ENCODE data around the gene C14orf119. TPM values are rescaled to one million over a fixed set of nuclear protein-coding genes. Genes with fewer than 3 reads are reported as not detected.

C14orf119 gene
- 25.2 and 42.1 TPM in 2 replicates for total RNA-seq (2011; cell fraction: chromatin; rRNA removed; ENCODE audit: low replicate concordance)
- 42.1 and 47.4 TPM in 2 replicates for total RNA-seq (2011; cell fraction: nucleolus; rRNA removed)
- total RNA-seq (2011; cell fraction: nucleoplasm; rRNA removed), result 29.2 and 32.1 TPM in 2 replicates
- total RNA-seq (2014; rRNA removed), result 36.7 and 38.1 TPM in 2 replicates
- 61.2 and 68.8 TPM in 2 replicates for total RNA-seq (2014; rRNA removed; fragmentation: Illumina TruSeq; extraction: Trizol)
- total RNA-seq (2015; rRNA removed; fragmentation: Illumina TruSeq; extraction: Trizol), result 44.1 and 44.7 TPM in 2 replicates
- 46.0 and 47.6 TPM in 2 replicates for total RNA-seq (2021)
- 82.0 and 84.8 TPM in 2 replicates for polyA plus RNA-seq (2011; rRNA removed)
- polyA plus RNA-seq (2011; cell fraction: cytosol; rRNA removed), result 79.2 and 90.6 TPM in 2 replicates
- polyA plus RNA-seq (2011; cell fraction: nucleus; rRNA removed), result 90.4 and 124 TPM in 2 replicates
- 41.6 and 66.7 TPM in 2 replicates for polyA plus RNA-seq (2012)
- 37.9 and 39.3 TPM in 2 replicates for polyA plus RNA-seq (2014; fragmentation: Illumina TruSeq; extraction: Trizol)
- polyA plus RNA-seq (2014; fragmentation: Nextera tagmentation; extraction: Ambion mirVana), result 100 to 1,000 TPM; 249 to 251 TPM
- 48.5 and 51.8 TPM in 2 replicates for polyA plus RNA-seq (2014; rRNA removed)
- polyA minus RNA-seq (2011; rRNA and poly(A)+ RNA removed), result 61.4 and 78.9 TPM in 2 replicates
- 13.7 and 28.6 TPM in 2 replicates for polyA minus RNA-seq (2011; cell fraction: cytosol; rRNA and poly(A)+ RNA removed)
- polyA minus RNA-seq (2011; cell fraction: nucleus; rRNA and poly(A)+ RNA removed), result 7.8 and 20.5 TPM in 2 replicates
- percentile 87 among the genes with signal in this experiment for Bru-seq, nascent RNA
- BruChase-seq, experiment 1, labeled RNA remaining after a 2-hour chase, result percentile 80 among the genes with signal in this experiment
- percentile 82 among the genes with signal in this experiment for BruChase-seq, experiment 2, labeled RNA remaining after a 6-hour chase
- long read RNA-seq, experiment 1, transcript C14orf119-201 (2 exons, 3,660 nt), result major isoform, 110 of 193 reads
- long read RNA-seq, experiment 1, partial matches to known transcripts, result 0 of 193 reads
- long read RNA-seq, experiment 1, other reads (novel, unspliced or antisense), result 81 of 193 reads
- long read RNA-seq, experiment 2, transcript C14orf119-201 (2 exons, 3,660 nt), result major isoform, 65 of 91 reads
- long read RNA-seq, experiment 2, partial matches to known transcripts, result 3 of 91 reads
- long read RNA-seq, experiment 2, other reads (novel, unspliced or antisense), result 22 of 91 reads
- long read RNA-seq, experiment 3, transcript C14orf119-201 (2 exons, 3,660 nt), result major isoform, 69 of 78 reads
- long read RNA-seq, experiment 3, partial matches to known transcripts, result 2 of 78 reads
- long read RNA-seq, experiment 3, other reads (novel, unspliced or antisense), result 7 of 78 reads

GRCh38 chr14:23095196-23096108 is at the start of gene C14orf119:
Gene C14orf119, plus strand, starts transcription at chr14:23095505. Its CDS starts 2,154 bp downstream, at chr14:23097659.
- Histone ChIP-seq H3K4me1 (replicated peaks in 1 of 2; ENCODE audit: control insufficient read depth in 2 of 2, insufficient read depth in 2 of 2, low read length in 2 of 2) (peaks cover 8 to 29% of the 10 kb centered on the region in 2 experiments; a peak in 4 of 5 replicates), H3K27ac (ENCODE audit: extremely low read depth, low read depth, low read length) (peak within 1 kb of the TSS; percentile 98), H2AFZ (ENCODE audit: low read depth, low read length) (peak within 1 kb of the TSS; percentile 100), H3K79me2 (ENCODE audit: control insufficient read depth, insufficient read depth, low read length) (peaks cover 76% of the 10 kb centered on the region), H3K9me1 (ENCODE audit: control insufficient read depth, insufficient read depth, low read length) (no peaks in the 10 kb centered on the region), H3K4me2 (ENCODE audit: insufficient read depth, low read length) (peak within 1 kb of the TSS; percentile 90), H3K27me3 (ENCODE audit: control insufficient read depth in 2 of 2, insufficient read depth in 2 of 2, low read length in 2 of 2) (no peaks in the 10 kb centered on the region), H3K36me3 (ENCODE audit: control insufficient read depth, insufficient read depth, low read length) (peaks cover 57% of the 10 kb centered on the region), H4K20me1 (replicated peaks; ENCODE audit: control insufficient read depth, insufficient read depth, low read length) (peaks cover 16% of the 10 kb centered on the region), H3K4me3 (peak within 1 kb of the TSS; percentile 83), H3K9ac (ENCODE audit: insufficient read depth in 1 of 2, low read depth in 2 of 2, low read length in 2 of 2) (peak within 1 kb of the TSS; percentile 98 to 100), H3K9me3 (replicated peaks; ENCODE audit: control insufficient read depth, insufficient read depth, low read depth, low read length) (no peaks in the 10 kb centered on the region)
- WGBS (ENCODE audit: insufficient coverage, low coverage, missing lambda C conversion rate), result under 1% methylated on average over 46 of the region's 46 CpGs
- FAIRE-seq, result peak; percentile 98
- in situ Hi-C loops (cut with MboI), result no loop called here
- intact Hi-C loops (cut with micrococcal nuclease), result loop anchor here (2.0 kb wide), 1 partner anchor 17 kb away; no protein-coding TSS in a partner anchor
- ATAC-seq, result peak; percentile 91
- CTCF ChIA-PET (ENCODE audit: low intra/inter-chr PET ratio), result interaction anchor here (1.3 kb wide), 1 partner anchor 18 kb away, joined by 5 read pairs; no protein-coding TSS in a partner anchor
- DNase-seq (ENCODE audit: extremely low read depth in 1 of 4, low spot score in 3 of 4), result peak; percentile 88 to 99 (median 96)
- POLR2A ChIA-PET, result interaction anchor here (0.6 to 3.0 kb wide), 34 partner anchors 9 to 449 kb away, joined by 3 to 34 read pairs (median 4); partner anchors contain the start of genes CIROP, HAUS4, HOMEZ and IL25
- BruUV-seq (replicated peaks), result TSS peak; percentile 73
- no peak for TF ChIP-seq ZC3H11A (IDR thresholded peaks at IDR 0.05; ENCODE audit: low read depth, low read length)
- no peak for TF ChIP-seq ARID3B (CRISPR knock-in tag; IDR thresholded peaks at IDR 0.05; ENCODE audit: borderline replicate concordance)
- no peak for TF ChIP-seq ELK1 (CRISPR knock-in tag; IDR thresholded peaks at IDR 0.05)
- no peak for TF ChIP-seq HINFP (tag; conservative IDR thresholded peaks at IDR 0.05; ENCODE audit: low read depth)
- peak; percentile 82 for TF ChIP-seq ELF2 (CRISPR knock-in tag; IDR thresholded peaks at IDR 0.05)
- TF ChIP-seq PRMT5 (CRISPR knock-in tag; IDR thresholded peaks at IDR 0.05), result no peak
- no peak for TF ChIP-seq RNF219 (CRISPR knock-in tag; IDR thresholded peaks at IDR 0.05)

All from K562 (cell line).